ENCODE measurements around the gene TXLNB.

The TXLNB gene

DNA sequence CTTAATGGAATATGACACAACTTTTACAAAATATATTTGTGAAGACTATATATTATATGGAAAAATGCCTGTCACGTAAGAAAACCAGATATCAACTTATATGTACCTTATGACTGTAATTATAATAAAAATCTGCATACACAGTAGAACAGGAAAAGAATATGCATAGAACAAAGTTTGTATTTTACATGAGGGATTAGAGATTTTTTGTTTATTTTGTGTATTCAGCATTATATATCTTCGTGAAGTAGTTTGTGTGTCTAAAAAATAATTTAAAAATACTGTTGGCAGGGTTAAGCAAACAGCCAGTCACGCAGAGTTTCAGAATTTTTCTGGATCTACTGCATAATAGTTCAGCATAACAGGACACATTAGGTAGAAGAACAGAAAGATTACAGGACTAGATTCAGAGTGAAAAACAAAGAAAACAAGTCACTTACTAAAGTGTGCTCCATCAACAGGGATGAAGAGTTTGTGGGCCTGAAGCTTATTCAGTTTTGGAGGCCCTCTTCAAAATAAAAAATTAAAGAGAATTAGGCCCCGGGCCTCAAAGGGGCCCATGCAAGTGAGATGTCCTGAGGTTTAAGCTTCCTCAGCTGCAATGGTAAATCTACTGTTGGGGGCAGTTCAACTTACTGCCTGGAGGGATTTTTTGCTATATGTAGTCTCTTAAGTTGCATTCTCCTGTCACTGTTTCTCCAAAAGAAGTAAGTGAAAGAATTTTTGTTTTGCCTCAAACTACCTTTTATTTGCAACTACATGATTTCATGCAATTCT, 16.3 kb downstream of the TXLNB start:
- FAIRE-seq: no peak
- no peak for DNase-seq (ENCODE audit: low spot score)

DNA sequence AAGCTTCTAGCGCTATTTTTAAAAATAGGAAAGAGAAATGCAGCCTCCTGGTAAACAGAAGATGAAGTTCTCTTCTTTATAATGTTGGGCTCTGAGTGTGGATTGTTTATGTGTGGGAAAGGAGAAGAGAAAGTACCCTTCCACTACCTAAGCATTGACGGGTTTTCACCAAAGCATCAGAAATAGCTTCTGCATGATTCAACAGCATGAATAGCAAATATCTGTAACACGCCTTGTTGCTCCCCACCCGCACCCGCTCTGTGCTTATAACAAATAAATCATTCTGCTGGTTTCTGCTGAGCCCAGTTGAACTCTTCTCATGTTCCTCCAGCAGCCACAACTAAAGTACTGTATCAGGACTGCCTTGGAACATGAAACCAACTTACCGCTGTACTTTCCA, 20.7 kb downstream of the TXLNB start:
- no peak for FAIRE-seq

DNA sequence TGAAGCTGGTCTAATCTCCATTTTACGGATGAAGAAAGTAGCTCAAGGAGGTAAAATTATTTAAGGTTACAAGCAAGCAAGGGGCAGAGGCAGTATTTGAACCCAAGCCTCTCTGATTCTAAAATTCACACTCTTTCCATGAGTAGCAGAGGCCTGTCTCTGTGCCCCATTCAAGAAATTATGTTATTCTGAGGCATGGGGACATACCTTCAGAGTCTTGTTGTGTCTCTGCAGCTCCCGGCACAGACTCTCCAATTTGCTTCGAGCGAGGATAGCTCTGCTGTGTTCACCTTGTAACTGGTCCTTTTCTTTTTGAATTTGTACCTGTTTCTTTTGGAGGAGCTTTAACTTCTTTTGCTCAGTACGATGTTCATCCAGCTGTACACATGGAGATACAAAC, 21.5 kb downstream of the TXLNB start:
- no peak for DNase-seq (ENCODE audit: low spot score)
- FAIRE-seq: no peak

More for the DNA sequence above, 20.7 kb downstream of the TXLNB start:
- no peak for DNase-seq (ENCODE audit: low spot score)

DNA sequence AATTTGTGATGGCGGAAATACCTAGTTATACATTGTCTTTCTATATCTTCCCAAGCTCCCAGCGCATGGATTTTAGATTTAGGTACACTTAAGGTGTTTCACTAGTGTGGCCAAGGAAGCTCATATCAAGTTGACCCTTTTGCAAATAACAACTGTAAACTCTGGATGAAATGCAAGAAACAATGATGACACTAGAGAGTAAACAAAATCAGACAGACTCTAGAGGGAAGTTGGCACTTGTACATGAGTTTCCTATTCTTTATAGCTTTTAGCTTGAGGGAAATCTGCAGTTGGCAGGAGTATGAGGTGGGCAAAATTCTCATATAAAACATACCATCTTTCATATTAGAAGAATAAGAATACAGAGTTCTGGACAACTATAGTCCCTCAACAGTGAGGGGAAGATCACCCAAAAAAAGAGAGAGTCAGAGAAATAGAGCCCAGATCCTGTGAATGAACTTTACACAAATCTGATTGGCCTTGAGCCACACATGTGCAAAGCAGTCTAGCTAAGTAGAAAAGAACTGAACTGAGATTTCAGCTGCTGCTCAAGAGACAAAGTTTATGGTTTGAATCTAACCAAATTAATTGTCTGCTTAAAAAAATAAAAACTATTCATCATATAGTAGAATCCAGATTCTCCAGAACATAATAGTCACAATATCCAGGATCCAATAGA, 26.1 kb downstream of the TXLNB start:
- no peak for DNase-seq (ENCODE audit: low spot score)
- FAIRE-seq: no peak

DNA sequence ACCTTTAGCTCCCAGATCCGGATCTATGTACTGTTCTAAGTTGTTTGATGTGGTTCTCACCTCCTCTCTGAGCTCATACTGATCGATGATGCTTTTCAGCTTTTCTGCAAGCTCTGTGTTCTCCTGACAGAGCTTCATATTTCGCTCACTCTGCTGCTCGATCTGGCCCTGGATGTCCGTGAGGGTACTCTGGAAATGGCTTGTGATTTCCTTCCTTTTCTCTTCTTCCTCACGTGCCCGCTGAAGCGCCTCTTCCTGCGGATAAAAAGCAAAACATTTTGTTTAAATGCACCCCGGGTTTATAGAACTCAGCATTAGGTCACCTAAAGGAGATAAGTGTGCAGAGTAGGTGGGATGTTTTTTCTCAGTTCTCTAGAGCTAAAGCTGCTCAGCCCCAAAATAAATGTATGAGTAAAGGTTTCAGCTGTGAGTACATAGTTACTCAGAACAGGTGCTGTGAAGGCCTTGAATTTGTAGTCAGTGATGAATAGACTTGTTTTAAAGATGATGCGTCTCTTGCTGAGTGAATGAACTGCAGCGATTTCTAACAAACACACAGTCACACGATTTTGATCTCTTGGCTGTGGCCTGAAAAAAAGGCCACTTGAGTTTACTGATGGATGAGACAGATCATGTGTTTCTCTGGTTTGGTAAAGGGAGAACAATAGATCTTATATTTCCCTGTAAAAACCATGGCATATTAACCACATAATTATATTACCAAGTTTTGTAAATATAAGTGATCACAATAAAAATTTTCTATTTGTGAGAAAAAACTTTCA, 29.1 kb downstream of the TXLNB start:
- DNase-seq (ENCODE audit: low spot score): no peak
- no peak for FAIRE-seq

DNA sequence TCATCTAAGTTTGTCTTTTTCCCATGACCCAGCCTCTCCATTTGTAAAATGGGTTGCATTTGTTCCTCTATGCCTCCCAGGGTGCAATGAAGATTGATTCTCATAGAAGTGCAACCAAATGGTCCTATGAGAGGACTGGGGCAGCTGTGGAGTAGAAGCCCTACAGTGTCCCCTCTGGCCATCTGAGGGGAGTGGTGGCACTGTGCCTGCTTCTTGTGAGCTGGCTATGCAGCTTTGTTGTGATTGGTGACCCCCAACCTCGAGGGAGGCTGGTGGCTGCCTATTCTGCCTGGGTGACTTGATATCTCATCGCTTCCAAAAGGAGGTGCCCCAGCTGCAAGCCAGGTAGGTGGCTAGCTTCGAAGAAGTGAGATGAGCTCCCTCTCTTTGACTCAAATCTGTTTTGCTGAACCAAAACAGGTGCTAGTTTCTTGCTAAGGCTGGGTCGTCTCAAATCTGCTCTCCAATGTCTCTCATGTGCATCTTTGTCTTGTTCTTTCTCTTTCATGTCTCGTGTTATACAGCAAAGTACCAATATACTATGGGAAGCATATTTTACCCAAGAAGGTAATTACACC, 33.9 kb downstream of the TXLNB start:
- no peak for FAIRE-seq
- DNase-seq (ENCODE audit: low spot score): no peak

DNA sequence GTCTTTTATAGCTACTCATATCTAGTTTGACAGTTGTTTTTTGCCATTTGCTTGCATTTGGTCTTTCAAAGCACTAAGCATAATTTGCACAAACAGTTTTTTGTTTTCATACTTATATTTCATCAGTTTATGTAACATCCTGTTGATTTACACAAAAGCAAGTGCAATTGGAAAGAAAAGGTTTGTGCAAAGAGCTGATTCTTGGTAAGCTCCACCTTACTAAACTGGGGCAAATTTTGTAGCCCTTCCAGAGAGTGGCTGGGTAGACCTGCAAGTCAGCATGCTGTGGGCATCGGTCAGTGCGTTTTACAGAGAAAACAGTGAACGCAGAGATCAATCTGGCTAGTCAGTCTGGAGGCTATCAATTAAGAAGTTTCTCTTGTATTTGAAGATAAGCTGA, 34.5 kb downstream of the TXLNB start:
- DNase-seq (ENCODE audit: low spot score) (no peak), FAIRE-seq (no peak)

DNA sequence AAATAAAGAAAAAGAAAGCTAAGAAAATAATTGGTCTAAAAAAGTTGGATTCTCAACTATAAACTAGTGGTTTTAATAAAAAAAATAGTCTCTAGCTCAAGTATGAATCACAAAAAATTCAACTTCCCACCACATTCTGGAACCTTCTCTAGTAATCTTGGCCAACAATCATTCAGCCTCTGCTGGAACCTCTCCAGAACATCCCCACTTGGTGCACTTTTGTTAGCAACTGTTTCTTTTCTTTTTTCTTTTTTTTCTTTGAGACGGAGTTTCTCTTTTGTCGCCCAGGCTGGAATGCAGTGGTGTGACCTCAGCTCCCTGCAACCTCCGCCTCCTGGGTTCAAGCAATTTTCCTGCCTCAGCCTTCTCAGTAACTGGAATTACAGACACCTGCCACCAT, 35.7 kb downstream of the TXLNB start:
- no peak for FAIRE-seq
- DNase-seq (ENCODE audit: low spot score): no peak

DNA sequence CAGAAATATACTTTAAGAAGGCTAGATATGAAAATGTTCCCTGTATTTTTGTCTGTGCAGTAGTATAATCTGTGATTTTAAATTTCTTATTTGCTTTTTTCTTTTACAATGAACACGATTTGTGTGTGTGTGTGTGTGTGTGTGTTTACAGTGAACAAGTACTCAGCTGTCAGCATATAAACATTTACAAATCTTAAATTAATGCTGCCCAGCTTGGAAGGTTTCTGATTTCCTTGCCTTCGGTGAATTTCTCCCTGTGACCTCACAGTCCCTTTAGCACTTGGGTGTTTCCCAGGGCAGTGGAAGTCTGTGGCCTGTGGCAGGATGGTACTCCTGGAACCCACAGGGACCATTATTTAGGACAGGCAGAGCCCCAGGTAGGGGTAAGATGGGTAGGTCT, 37.6 kb downstream of the TXLNB start:
- DNase-seq (ENCODE audit: low spot score): no peak
- FAIRE-seq: no peak

DNA sequence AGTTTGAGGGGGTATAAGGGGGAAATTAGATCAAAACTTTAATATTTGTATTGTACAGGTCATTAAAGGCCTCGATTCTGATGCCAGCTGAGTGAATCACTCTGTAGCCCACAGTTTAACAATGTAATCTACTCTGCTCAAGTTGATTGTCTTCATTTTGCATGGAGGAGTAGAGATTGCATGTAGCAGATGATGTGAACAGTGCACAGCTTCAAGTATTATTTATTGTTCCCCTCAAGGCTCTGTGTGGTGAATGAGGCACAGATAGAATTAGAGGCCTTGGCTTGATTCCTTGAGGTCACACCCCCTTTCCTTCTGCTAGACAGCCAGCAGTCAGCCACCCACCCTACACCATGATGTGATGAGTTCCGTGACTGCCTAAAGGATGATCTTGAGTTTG, 38.1 kb downstream of the TXLNB start:
- no peak for DNase-seq (ENCODE audit: low spot score)
- FAIRE-seq: no peak

DNA sequence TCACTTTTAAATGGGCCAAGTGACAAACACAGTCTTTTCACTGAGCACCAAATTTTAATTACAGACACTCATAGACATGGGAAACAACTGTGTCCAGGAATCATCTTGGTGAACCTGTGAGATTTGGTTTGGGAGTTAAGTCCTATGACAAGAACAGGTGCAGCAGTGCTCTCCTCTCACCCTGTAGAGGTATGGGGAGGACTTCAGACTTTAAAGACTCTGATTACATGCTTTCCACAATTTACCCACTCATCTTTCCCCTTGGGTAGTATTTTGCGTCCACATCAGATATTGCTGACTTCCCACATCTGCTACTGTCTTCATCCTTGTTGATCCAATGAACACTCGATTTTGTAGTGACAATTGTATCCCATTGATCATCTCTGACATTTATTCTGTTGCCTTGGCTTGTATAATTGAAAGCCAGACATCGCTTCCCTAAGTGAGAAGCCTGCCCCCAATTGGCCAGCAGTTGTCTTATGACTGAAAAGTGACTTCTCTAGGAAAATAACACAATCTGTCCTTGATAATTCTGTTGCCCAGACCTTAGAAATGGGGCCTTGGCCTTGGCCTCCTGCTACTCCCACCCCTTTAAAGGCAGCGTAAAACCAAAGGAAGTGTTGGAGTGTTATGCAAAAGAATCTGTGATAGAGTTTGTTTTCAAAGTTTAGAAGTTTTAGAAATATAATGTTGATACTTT, 40.0 kb downstream of the TXLNB start:
- DNase-seq (ENCODE audit: low spot score) (no peak), FAIRE-seq (no peak)

DNA sequence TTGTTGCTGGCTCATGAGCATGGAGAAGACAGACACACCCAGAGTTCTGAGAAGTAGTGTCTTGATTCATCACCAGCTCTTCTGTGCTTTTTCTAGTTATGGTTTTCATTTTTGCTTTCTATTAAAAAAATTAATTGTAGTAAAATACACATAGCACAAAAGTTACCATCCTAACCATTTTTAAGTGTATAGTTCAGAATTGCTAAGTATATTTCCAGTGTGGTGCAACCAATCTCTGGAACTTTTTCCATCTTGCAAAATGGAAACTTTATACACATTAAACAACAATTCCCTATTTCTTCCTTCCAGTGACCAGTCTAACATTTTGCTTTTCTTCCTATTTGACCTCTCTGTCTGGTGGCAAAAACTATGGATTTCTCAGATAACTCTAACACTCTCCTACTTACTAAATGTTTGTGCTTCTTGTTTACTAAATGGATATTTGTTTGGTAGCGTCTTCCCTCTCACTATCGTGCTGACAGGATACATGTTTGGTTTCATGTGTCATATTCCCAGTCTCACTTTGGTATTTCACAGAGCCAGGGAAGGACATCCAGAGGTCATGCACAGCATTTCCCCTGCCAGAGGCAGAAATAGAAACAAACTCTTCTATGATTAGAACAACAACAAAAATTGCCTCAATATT, 40.6 kb downstream of the TXLNB start:
- no peak for DNase-seq (ENCODE audit: low spot score)

DNA sequence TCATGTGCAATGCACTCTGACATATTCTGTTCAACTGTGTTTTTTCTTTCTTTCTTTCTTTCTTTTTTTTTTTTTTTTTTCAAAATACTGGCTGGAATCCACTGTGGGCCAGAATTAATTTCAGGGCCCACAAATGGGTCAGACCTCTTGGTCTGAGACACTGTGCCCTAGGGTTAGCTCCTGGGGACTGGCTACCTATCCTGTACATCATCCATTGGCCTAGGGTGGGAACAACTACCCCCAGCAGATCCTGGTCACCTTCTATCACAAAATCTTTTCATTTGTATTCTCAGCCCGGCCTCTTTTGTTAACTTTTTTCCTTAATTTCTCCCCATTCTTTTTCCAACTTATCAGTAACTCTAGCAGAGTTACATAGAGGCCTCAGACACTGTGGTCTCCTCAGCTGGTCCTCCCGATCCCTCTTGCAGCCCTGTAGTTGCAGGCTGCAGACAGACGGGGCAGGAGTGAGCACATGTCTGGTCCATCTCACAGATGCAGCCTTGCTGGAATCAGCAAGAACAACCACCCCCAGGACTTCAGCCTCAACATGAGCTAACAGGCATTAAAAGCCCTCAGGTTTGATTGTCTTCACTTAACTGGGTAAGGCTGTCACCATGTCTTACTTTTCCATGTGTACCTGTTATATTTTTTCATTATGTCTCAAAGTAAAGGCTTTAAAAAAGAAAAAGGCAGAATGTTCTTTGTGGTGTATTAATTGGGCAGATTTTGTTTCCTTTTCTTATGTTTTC, 41.3 kb downstream of the TXLNB start:
- DNase-seq (ENCODE audit: low spot score): no peak
- no peak for FAIRE-seq

More for the DNA sequence above, 40.6 kb downstream of the TXLNB start:
- no peak for FAIRE-seq

DNA sequence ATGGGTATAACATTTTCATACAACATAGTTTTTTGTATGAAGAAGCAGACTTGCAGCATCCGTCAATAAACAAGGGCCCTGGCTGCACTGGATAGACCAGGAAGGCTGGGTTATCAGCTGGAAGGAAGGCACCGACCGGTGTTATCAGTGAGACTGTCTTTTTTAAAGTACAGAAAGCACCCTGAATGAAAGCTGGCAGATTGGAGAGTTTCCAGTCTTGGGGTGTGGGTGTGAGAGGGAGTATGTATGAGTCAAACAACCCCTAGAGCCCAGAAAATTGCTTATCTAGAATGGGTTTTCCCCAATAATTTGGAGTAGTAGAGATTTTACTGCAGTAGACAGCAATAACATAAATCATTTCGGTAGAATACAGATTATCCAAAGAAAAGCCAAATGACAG, 42.4 kb downstream of the TXLNB start:
- DNase-seq (ENCODE audit: low spot score) (no peak), FAIRE-seq (no peak)

DNA sequence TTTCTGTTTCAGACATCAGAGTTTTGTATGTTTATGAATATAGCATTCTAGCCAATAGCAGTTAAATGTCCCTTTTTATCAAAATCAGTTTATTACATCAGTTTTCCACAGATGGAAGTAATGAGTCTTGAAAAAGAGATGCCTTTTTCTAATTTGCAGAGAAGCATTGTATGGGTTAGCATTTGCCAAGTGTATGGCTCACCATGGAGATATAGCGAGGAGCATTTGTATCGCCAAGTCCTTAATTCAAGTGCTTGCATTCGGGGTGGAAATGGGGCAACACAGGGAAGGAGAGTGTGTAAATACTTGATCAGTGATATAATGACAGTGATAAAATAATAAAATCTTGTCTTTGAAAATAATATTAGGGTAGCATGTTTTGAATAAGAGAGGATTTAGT, 42.9 kb downstream of the TXLNB start:
- no peak for FAIRE-seq
- DNase-seq (ENCODE audit: low spot score): no peak

DNA sequence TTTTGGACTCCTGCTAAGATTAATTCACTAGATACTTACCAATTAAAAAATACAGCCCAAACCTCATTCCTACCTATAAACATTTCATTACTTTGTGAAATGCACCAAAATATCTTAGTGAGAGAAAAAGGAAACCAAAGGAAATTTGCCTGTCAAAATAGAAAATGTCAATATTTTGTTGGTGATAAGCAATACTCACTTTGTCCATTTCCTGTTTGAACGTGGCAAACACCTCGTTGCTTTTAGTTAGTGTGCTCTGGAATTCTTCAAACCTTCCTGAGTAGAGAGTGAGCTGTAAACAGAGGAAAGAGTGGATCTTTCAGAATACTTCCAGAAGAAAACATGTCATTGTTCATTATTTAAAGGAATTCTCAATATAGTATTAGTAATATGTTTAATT, 44.2 kb downstream of the TXLNB start:
- no peak for DNase-seq (ENCODE audit: low spot score)
- FAIRE-seq: no peak

DNA sequence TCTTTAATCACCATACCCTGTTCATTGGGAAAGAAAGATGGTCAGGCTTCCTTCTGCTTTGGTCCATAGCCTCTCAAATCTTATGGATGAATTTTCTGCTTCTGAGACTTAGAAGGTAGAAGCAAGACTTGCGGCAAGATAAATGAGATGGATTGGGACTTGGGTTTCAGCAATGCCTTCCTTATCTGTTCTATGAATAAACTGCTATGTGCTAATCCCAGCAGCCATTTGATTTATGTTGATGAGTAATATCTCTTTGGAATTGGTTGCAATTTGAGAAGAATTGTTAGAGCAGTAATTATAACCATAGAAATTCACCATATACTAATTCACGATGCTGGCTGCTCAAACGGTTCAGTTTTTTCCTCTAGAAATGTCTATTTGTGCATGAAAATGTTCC, 48.3 kb downstream of the TXLNB start:
- FAIRE-seq (no peak), DNase-seq (ENCODE audit: low spot score) (no peak)

DNA sequence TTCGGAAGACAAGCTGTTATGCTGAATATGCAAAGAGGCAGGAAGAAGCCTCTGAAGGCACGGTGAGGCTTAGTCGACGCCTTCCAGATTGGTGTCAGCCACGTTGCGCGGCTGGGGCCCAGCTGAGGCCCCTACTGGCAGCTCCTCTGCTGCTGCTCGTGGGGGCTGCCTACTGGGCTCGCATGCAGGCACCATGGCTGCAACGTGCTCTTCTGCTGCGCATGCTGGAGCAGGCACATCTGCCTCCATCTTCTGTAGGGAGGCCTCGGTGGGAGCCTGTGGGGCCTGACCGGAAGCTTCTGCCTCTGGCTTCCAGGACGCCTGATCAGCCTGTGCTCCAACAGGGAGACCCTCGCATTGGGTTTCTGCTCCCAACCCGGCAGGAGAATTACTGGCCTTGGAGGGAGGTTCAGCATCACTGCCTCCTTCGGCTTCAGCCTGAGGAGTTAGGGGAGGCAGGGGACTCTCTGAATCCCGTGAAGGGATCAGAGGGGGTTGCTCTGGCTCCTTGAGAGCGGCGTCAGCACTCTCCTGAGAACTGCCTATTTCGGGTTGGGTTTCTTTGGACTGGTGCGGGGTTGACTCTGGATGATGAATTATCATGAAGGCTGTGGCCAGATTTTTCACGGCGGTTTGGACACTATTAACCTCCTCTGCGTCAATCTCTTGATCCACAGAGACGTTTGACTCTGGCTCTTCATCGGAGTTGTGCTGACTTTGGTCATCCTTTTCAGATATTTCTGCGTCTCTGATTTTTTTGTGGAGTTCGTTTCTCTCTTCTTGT, 49.1 kb downstream of the TXLNB start:
- FAIRE-seq: no peak
- DNase-seq (ENCODE audit: low spot score): no peak
